HUES6 (cell line): ENCODE results near the gene XAGE5.
"Not testable (repeated sequence)": the region's sequence is repeated elsewhere in the genome, so short reads cannot be mapped to it uniquely, and the experiment has no call there.

Experiments
- H3K27ac ChIP-seq: 2 replicates; pipeline ENCODE4 v1.7.0; 2013; ENCODE audit warnings: low read depth, mild to moderate bottlenecking, low read length, inconsistent platforms
- H3K27me3 ChIP-seq: 2 replicates; pipeline ENCODE4 v1.6.1; 2013; ENCODE audit warnings: low read length; ENCODE audit not compliant: control insufficient read depth, insufficient read depth
- H3K36me3 ChIP-seq: 2 replicates; pipeline ENCODE4 v1.6.1; 2013; ENCODE audit warnings: low read length; ENCODE audit not compliant: control insufficient read depth, insufficient read depth
- H3K4me1 ChIP-seq: 2 replicates; pipeline ENCODE4 v1.6.1; 2013; ENCODE audit warnings: low read length; ENCODE audit not compliant: control insufficient read depth, insufficient read depth
- H3K4me3 ChIP-seq: 2 replicates; pipeline ENCODE4 v1.5.1; 2013; ENCODE audit warnings: low read depth, low read length
- H3K9ac ChIP-seq: one replicate; pipeline ENCODE4 v1.6.1; 2013; ENCODE audit warnings: mild to moderate bottlenecking, low read length
- H3K9me3 ChIP-seq: 2 replicates; pipeline ENCODE4 v1.6.1; 2013; ENCODE audit warnings: low read depth, low read length; ENCODE audit not compliant: control insufficient read depth, insufficient read depth

XAGE5 gene

DNA sequence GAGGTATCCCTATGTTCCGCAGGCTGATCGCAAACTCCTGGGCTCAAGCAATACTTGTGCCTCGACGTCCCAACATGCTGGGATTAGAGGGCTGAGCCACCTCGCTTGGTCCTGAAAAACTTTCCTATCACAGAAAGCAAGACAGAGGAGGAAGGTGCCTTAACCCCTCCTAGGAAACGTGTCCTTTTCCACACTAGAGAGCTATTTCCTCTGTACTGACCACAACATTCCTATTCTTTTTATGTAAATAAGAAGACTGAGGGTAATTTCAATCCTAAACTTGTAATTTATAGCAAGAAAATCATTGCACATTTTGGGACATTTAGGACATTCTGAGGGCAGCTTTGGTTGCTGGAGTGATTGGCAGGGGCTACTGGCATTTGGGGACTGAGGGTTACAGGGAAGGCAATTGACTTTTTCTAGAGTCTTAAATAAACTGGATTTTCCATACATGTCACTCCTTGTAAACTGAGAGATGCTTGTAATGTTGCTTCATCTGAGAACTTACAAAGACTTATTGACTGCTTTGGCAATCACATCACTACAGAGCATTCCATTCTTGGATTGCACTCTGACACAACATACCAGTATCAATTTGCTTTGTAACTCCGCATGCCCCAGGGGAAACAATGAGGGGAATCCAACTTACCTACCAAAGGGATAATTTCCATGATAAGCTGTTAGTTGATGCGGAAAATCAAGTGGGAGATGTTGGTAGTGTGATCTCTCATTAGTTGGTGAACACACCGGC, 41.2 kb downstream of the XAGE5 start:
- no peak overlapping the region for H3K9ac ChIP-seq
- no peaks in the 10 kb centered on the region for H3K4me1 ChIP-seq
- H3K36me3 ChIP-seq: no peaks in the 10 kb centered on the region
- no peak overlapping the region for H3K4me3 ChIP-seq
- H3K9me3 ChIP-seq: peaks cover 36% of the 10 kb centered on the region
- no peak overlapping the region for H3K27ac ChIP-seq
- peaks cover 3% of the 10 kb centered on the region; the same call in 1 of the 2 replicates for H3K27me3 ChIP-seq

DNA sequence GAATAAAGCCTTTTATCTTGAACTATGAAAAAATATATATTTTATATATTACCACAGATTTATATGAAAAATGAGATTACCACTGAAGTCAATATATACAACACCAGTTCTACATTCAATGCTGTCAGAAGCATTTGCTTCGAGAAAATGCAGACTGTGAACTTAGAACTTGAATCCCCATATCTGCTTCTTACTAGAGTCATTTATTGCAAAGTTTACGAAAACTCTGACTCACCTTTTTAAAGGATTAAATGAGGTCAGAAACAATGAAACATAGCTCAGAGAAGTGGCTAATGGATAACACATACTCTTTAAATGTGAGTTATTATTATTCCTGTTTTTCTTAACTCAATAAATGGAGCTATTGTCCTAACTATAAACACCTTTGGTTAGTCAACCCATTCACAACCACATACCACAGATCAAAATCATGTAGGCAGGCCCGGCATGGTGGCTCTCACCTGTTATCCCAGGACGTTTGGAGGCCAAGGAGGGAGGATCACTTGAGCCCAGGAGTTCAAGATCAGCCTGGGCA, 46.0 kb downstream of the XAGE5 start:
- not testable (repeated sequence) for H3K9me3 ChIP-seq, H3K4me1 ChIP-seq, H3K27ac ChIP-seq, H3K9ac ChIP-seq, H3K36me3 ChIP-seq, H3K4me3 ChIP-seq
- H3K27me3 ChIP-seq: peaks cover 10% of the 10 kb centered on the region; the same call in 1 of the 2 replicates

DNA sequence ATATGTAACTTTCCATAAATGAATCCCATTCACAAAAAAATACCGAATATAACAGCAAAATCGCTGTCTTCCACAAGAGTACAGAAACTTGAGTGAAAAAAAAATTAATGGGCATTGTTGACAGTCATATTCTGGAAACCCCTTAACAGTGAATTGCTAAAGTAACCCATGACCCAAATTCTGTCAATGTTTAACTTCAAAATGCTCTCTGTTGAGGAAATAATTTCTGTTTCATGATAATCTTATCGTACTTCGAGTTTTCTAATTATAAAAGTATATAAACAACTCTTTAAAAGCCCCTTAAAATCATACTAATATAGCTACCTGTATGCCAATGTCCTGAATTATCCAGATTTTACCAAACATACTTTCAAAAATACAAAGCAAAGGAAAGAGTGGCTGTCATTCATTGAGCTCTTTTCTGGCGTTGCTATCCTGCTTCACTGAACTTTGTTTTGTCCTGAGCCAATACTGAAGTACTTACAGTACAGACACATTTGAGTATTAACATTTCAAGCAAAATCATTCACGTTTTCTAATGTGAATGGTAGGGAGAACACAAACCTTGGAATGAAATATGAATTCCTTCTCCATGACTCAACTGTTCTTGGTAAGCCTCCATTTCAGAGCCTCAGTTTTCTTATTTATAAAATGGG, 54.4 kb downstream of the XAGE5 start:
- Histone ChIP-seq H3K9me3 (peaks cover 2% of the 10 kb centered on the region; the same call in 1 of the 2 replicates), H3K9ac (no peak overlapping the region), H3K4me3 (no peak overlapping the region), H3K36me3 (no peaks in the 10 kb centered on the region), H3K27me3 (peaks cover 34% of the 10 kb centered on the region), H3K4me1 (no peaks in the 10 kb centered on the region), H3K27ac (no peak overlapping the region)
